Hepatocyte (in vitro differentiated cells): ENCODE measurements around the gene PGLYRP1. TPM values are rescaled to one million over a fixed set of nuclear protein-coding genes. Genes with fewer than 3 reads are reported as not detected.
A peak's percentile ranks its signal among the peaks of the same experiment; 100 is the strongest.

ENCODE experiments used
- DNase-seq: peaks from one replicate; pipeline ENCODE4 v3.0.0-alpha.2; 2016; ENCODE audit warnings: low spot score
- H2AFZ ChIP-seq: fragments of 200-600 bp; sonication (generic); 2 replicates; pipeline ENCODE4 v1.6.0; 2016; ENCODE audit warnings: antibody characterized with exemption, mild to moderate bottlenecking
- H3K27ac ChIP-seq: fragments of 200-600 bp; sonication (generic); 2 replicates; pipeline ENCODE4 v1.5.1; 2016; ENCODE audit warnings: mild to moderate bottlenecking
- H3K27me3 ChIP-seq: fragments of 200-600 bp; sonication (generic); 2 replicates; pipeline ENCODE4 v1.6.1; 2016
- H3K36me3 ChIP-seq: fragments of 200-600 bp; sonication (generic); replicated peaks from 2 replicates; pipeline ENCODE4 v1.5.1; 2016; ENCODE audit warnings: low read depth; ENCODE audit not compliant: insufficient read depth
- H3K4me1 ChIP-seq: fragments of 200-600 bp; sonication (generic); 2 replicates; pipeline ENCODE4 v1.5.1; 2016; ENCODE audit warnings: mild to moderate bottlenecking, moderate library complexity; ENCODE audit not compliant: insufficient read depth
- H3K4me2 ChIP-seq: fragments of 200-600 bp; sonication (generic); 2 replicates; pipeline ENCODE4 v1.6.0; 2016
- H3K4me3 ChIP-seq: fragments of 200-600 bp; sonication (generic); 2 replicates; pipeline ENCODE4 v1.5.1; 2016; ENCODE audit warnings: mild to moderate bottlenecking
- H3K79me2 ChIP-seq: fragments of 200-600 bp; sonication (generic); 2 replicates; pipeline ENCODE4 v1.6.0; 2017; ENCODE audit warnings: mild to moderate bottlenecking
- H3K9me2 ChIP-seq: fragments of 200-600 bp; sonication (generic); replicated peaks from 2 replicates; pipeline ENCODE4 v1.6.0; 2017; ENCODE audit warnings: mild to moderate bottlenecking; ENCODE audit not compliant: insufficient read depth
- H3K9me3 ChIP-seq: fragments of 200-600 bp; sonication (generic); 2 replicates; pipeline ENCODE4 v1.5.1; 2016; ENCODE audit warnings: low read depth, mild to moderate bottlenecking
- H4K20me1 ChIP-seq: fragments of 200-600 bp; sonication (generic); 2 replicates; pipeline ENCODE4 v1.6.0; 2016; ENCODE audit warnings: mild to moderate bottlenecking; ENCODE audit not compliant: insufficient read depth, poor library complexity, severe bottlenecking
- CTCF ChIP-seq: fragments of 200-600 bp; sonication (generic); IDR thresholded peaks from 2 replicates; pipeline ENCODE4 v1.5.1; 2016; ENCODE audit warnings: antibody characterized with exemption, mild to moderate bottlenecking; ENCODE audit not compliant: poor library complexity
- EZH2 ChIP-seq: fragments of 200-600 bp; sonication (generic); IDR thresholded peaks from 2 replicates; pipeline ENCODE4 v1.6.1; 2016; ENCODE audit warnings: antibody characterized with exemption, mild to moderate bottlenecking, borderline replicate concordance
- EZH2phosphoT487 ChIP-seq: fragments of 200-600 bp; sonication (generic); IDR thresholded peaks from one replicate; pipeline ENCODE4 v1.6.1; 2018; ENCODE audit warnings: antibody characterized with exemption, mild to moderate bottlenecking, low read depth, moderate library complexity; ENCODE audit not compliant: unreplicated experiment, severe bottlenecking
- WGBS: methylation state at CpG from one replicate; pipeline ENCODE4 v1.1.6; 2016; ENCODE audit warnings: low lambda C conversion rate; ENCODE audit errors: missing lambda C conversion rate; 5-methylcytosine and 5-hydroxymethylcytosine counted together
- polyA plus RNA-seq: library from polyadenylated mRNA; unstranded; fragments of >200 nt; fragmentation: Nextera tagmentation; extraction: Ambion mirVana; gene quantifications from 2 replicates; pipeline ENCODE4 v1.2.1, GENCODE V29; 2016
- total RNA-seq: library from RNA; depleted of rRNA; stranded (reverse); fragments of >200 nt; gene quantifications from 2 replicates; pipeline ENCODE4 v1.2.3, GENCODE V29; 2014

The PGLYRP1 gene
- total and polyA plus RNA-seq, 2 experiments from 2014 or later: not detected

- H3K4me2 ChIP-seq: peak overlapping the region; percentile 77
- H3K4me1 ChIP-seq: peaks cover 7% of the 10 kb centered on the region
- WGBS: 8% methylated on average over 19 of the region's 34 CpGs
- no peaks in the 10 kb centered on the region for H4K20me1 ChIP-seq
- no peaks in the 10 kb centered on the region for H3K79me2 ChIP-seq
- H3K36me3 ChIP-seq: no peaks in the 10 kb centered on the region
- H3K27me3 ChIP-seq: peaks cover 8% of the 10 kb centered on the region
- DNase-seq: peak; percentile 73
- H3K27ac ChIP-seq: no peak overlapping the region
- no peak overlapping the region for H2AFZ ChIP-seq
- no peaks in the 10 kb centered on the region for H3K9me2 ChIP-seq
- no peak for TF ChIP-seq EZH2
- no peak for TF ChIP-seq CTCF
- TF ChIP-seq EZH2phosphoT487: no peak
- H3K9me3 ChIP-seq: no peaks in the 10 kb centered on the region
- no peak overlapping the region for H3K4me3 ChIP-seq
These were observed 22.2 kb downstream of the PGLYRP1 start for GRCh38 chr19:46000491-46001246.

GRCh38 chr19:45999653-46000121 lies 23.2 kb downstream of the PGLYRP1 start:
- TF ChIP-seq EZH2 (no peak), EZH2phosphoT487 (no peak), CTCF (no peak)
- Histone ChIP-seq H3K79me2 (no peaks in the 10 kb centered on the region), H3K27ac (no peak overlapping the region), H3K27me3 (peaks cover 8% of the 10 kb centered on the region), H3K9me2 (no peaks in the 10 kb centered on the region), H3K36me3 (no peaks in the 10 kb centered on the region), H3K4me1 (peaks cover 7% of the 10 kb centered on the region), H3K4me2 (peak overlapping the region; percentile 77), H4K20me1 (no peaks in the 10 kb centered on the region), H2AFZ (no peak overlapping the region), H3K9me3 (no peaks in the 10 kb centered on the region), H3K4me3 (no peak overlapping the region)
- WGBS: 33% methylated on average over 8 of the region's 14 CpGs
- peak; percentile 57 for DNase-seq

- no peak overlapping the region for H3K4me3 ChIP-seq
- H3K9me3 ChIP-seq: no peaks in the 10 kb centered on the region
- H3K4me2 ChIP-seq: no peak overlapping the region
These were observed 24.0 kb downstream of the PGLYRP1 start for GRCh38 chr19:45998834-45999233.

More at GRCh38 chr19:45998834-45999233, 24.0 kb downstream of the PGLYRP1 start:
- H3K27ac ChIP-seq: no peak overlapping the region
- TF ChIP-seq CTCF (no peak), EZH2 (no peak), EZH2phosphoT487 (no peak)
- peaks cover 7% of the 10 kb centered on the region for H3K4me1 ChIP-seq
- H4K20me1 ChIP-seq: no peaks in the 10 kb centered on the region
- H3K9me2 ChIP-seq: no peaks in the 10 kb centered on the region
- no peak overlapping the region for H2AFZ ChIP-seq
- WGBS: 99% methylated on average over 4 of the region's 4 CpGs
- no peak for DNase-seq
- H3K36me3 ChIP-seq: no peaks in the 10 kb centered on the region
- no peaks in the 10 kb centered on the region for H3K79me2 ChIP-seq
- H3K27me3 ChIP-seq: peaks cover 8% of the 10 kb centered on the region
